CD14-positive monocyte (primary cell): Measurements from ENCODE around the gene NDUFS1. TPM values are rescaled to one million over a fixed set of nuclear protein-coding genes. Genes with fewer than 3 reads are reported as not detected.
A peak's percentile ranks its signal among the peaks of the same experiment; 100 is the strongest.

ENCODE experiments used
- DNase-seq, 3 donors: peaks; one replicate each; pipeline ENCODE4 v3.0.0-alpha.2; 2011 to 2022
- H2AFZ ChIP-seq: 2 replicates; pipeline ENCODE4 v1.6.0; 2012; ENCODE audit warnings: mild to moderate bottlenecking, low read depth, low read length, inconsistent platforms; ENCODE audit not compliant: insufficient read depth, poor library complexity, severe bottlenecking
- H3K27ac ChIP-seq, 2 donors: 1 replicate in 1 of 2; 2 replicates in 1 of 2; pipeline ENCODE4 v1.5.1; 2012 to 2013; ENCODE audit warnings: low read length in 2 of 2, control low read depth in 1 of 2, inconsistent platforms in 1 of 2, low read depth in 1 of 2, mild to moderate bottlenecking in 1 of 2
- H3K27me3 ChIP-seq, 2 donors: one replicate each; pipeline versions ENCODE4 v1.6.0 to v1.6.1; 2011 to 2013; ENCODE audit warnings: low read length in 2 of 2; ENCODE audit not compliant: control insufficient read depth in 2 of 2, insufficient read depth in 2 of 2
- H3K36me3 ChIP-seq, 2 donors: replicated peaks in 1 of 2; 1 replicate in 1 of 2; 2 replicates in 1 of 2; pipeline versions ENCODE4 v1.5.1 to v1.6.1; 2012 to 2013; ENCODE audit warnings: low read length in 2 of 2, control low read depth in 1 of 2, inconsistent platforms in 1 of 2, mild to moderate bottlenecking in 1 of 2; ENCODE audit not compliant: insufficient read depth in 2 of 2, control insufficient read depth in 1 of 2
- H3K4me1 ChIP-seq, 2 donors: 1 replicate in 1 of 2; 2 replicates in 1 of 2; pipeline versions ENCODE4 v1.5.1 to v1.6.1; 2012 to 2013; ENCODE audit warnings: low read length in 2 of 2, control low read depth in 1 of 2, inconsistent platforms in 1 of 2, mild to moderate bottlenecking in 1 of 2, moderate library complexity in 1 of 2; ENCODE audit not compliant: insufficient read depth in 2 of 2, control insufficient read depth in 1 of 2
- H3K4me2 ChIP-seq: replicated peaks from 2 replicates; pipeline ENCODE3; 2012; ENCODE audit warnings: low read length, moderate library complexity, mild to moderate bottlenecking; ENCODE audit not compliant: poor library complexity, severe bottlenecking; ENCODE audit errors: extremely low read depth
- H3K4me3 ChIP-seq, 3 experiments: fragments of 200-600 bp in 1 of 3; sonication (generic) in 1 of 3; replicated peaks in 1 of 3; 1 replicate in 2 of 3; 2 replicates in 1 of 3; pipeline ENCODE4 v1.5.1; 2011 to 2013; ENCODE audit warnings: low read length in 3 of 3, mild to moderate bottlenecking in 3 of 3, control low read depth in 2 of 3, low read depth in 2 of 3, inconsistent platforms in 1 of 3, moderate library complexity in 1 of 3
- H3K79me2 ChIP-seq: 2 replicates; pipeline ENCODE4 v1.6.0; 2012; ENCODE audit warnings: mild to moderate bottlenecking, control low read depth, inconsistent platforms, low read length, moderate library complexity; ENCODE audit not compliant: insufficient read depth
- H3K9ac ChIP-seq: 2 replicates; pipeline ENCODE4 v1.6.0; 2017; ENCODE audit warnings: low read length, mild to moderate bottlenecking; ENCODE audit not compliant: insufficient read depth, poor library complexity, severe bottlenecking
- H3K9me3 ChIP-seq, 2 donors: replicated peaks in 1 of 2; 1 replicate in 1 of 2; 2 replicates in 1 of 2; pipeline versions ENCODE4 v1.5.1 to v1.6.1; 2012 to 2013; ENCODE audit warnings: low read length in 2 of 2, control low read depth in 1 of 2; ENCODE audit not compliant: control insufficient read depth in 1 of 2, insufficient read depth in 1 of 2
- H4K20me1 ChIP-seq: 2 replicates; pipeline ENCODE4 v1.6.0; 2012; ENCODE audit warnings: mild to moderate bottlenecking, low read length, control low read depth, moderate library complexity; ENCODE audit not compliant: insufficient read depth
- H3K27ac Mint-ChIP-seq, 7 donors: one replicate each; pipeline ENCODE4 v1.8.0; 2020; ENCODE audit warnings: mild to moderate bottlenecking in 7 of 7, mixed read lengths in 7 of 7, moderate library complexity in 6 of 7, inconsistent platforms in 2 of 7
- H3K27me3 Mint-ChIP-seq, 3 donors: one replicate each; pipeline ENCODE4 v1.8.0; 2021 to 2022; ENCODE audit warnings: low read depth in 3 of 3, mild to moderate bottlenecking in 3 of 3, mixed read lengths in 3 of 3, moderate library complexity in 3 of 3, inconsistent platforms in 1 of 3
- H3K36me3 Mint-ChIP-seq, 2 donors: one replicate each; pipeline ENCODE4 v1.8.0; 2020; ENCODE audit warnings: mixed read lengths in 2 of 2, inconsistent platforms in 1 of 2, mild to moderate bottlenecking in 1 of 2
- H3K4me1 Mint-ChIP-seq: one replicate; pipeline ENCODE4 v1.8.0; 2020; ENCODE audit warnings: mild to moderate bottlenecking, mixed read lengths
- H3K4me3 Mint-ChIP-seq, 2 donors: one replicate each; pipeline ENCODE4 v1.8.0; 2020; ENCODE audit warnings: mild to moderate bottlenecking in 2 of 2, mixed read lengths in 2 of 2, moderate library complexity in 1 of 2
- H3K9me3 Mint-ChIP-seq, 7 donors: one replicate each; pipeline ENCODE4 v1.8.0; 2020 to 2022; ENCODE audit warnings: mixed read lengths in 7 of 7, mild to moderate bottlenecking in 6 of 7, moderate library complexity in 6 of 7, inconsistent platforms in 2 of 7
- CTCF ChIP-seq: fragments of 200-600 bp; IDR thresholded peaks from one replicate; pipeline ENCODE4 v1.8.0; 2022; ENCODE audit warnings: antibody characterized with exemption, mild to moderate bottlenecking
- WGBS: methylation state at CpG from one replicate; pipeline ENCODE4 v1.1.5; 2013; ENCODE audit warnings: missing lambda C conversion rate; ENCODE audit not compliant: insufficient coverage; 5-methylcytosine and 5-hydroxymethylcytosine counted together
- intact Hi-C, 2 donors: fragments of 100-400 bp; cut with micrococcal nuclease; formaldehyde crosslinking; loops; one replicate each; pipeline versions ENCODE4 v1.15.0 to v1.15.1; 2023
- polyA plus RNA-seq, 3 donors: library from polyadenylated mRNA; depleted of rRNA in 1 of 3; unstranded in 2 of 3; stranded (reverse) in 1 of 3; fragments of 300-500 nt in 2 of 3; fragments of >200 nt in 1 of 3; fragmentation: Illumina TruSeq in 2 of 3; gene quantifications; 1 replicate in 2 of 3; 2 replicates in 1 of 3; pipeline ENCODE4 v1.2.3, GENCODE V29; 2012 to 2021

The NDUFS1 gene
- polyA plus RNA-seq, 3 donors = 22.8 to 43.9 (median 37.9) TPM

GRCh38 chr2:206202446-206202845 is 43.2 kb upstream of the NDUFS1 start:
- H3K9me3 Mint-ChIP-seq = peaks cover 0 to 11% (median 2%) of the 10 kb centered on the region in 7 donors
- Histone ChIP-seq H3K27ac (no peak overlapping the region), H3K4me3 (no peak overlapping the region), H2AFZ (no peak overlapping the region), H3K36me3 (no peaks in the 10 kb centered on the region), H3K9me3 (no peaks in the 10 kb centered on the region), H3K27me3 (no peaks in the 10 kb centered on the region), H3K79me2 (no peaks in the 10 kb centered on the region), H4K20me1 (no peaks in the 10 kb centered on the region), H3K9ac (no peak overlapping the region), H3K4me2 (no peak overlapping the region), H3K4me1 (no peaks in the 10 kb centered on the region)
- no peak for DNase-seq
- H3K36me3 Mint-ChIP-seq = no peaks in the 10 kb centered on the region
- intact Hi-C loops = no loop called here
- no peak overlapping the region for H3K4me3 Mint-ChIP-seq
- no peaks in the 10 kb centered on the region for H3K4me1 Mint-ChIP-seq
- TF ChIP-seq CTCF = no peak
- WGBS = 80% methylated on average over 5 of the region's 16 CpGs
- H3K27me3 Mint-ChIP-seq = peaks cover 5 to 17% (median 9%) of the 10 kb centered on the region in 3 donors
- peak overlapping the region in 1 of 7 donors; percentile 33 for H3K27ac Mint-ChIP-seq

- Histone ChIP-seq H3K4me2 (no peak overlapping the region), H3K9me3 (no peaks in the 10 kb centered on the region), H3K27ac (no peak overlapping the region), H3K4me3 (no peak overlapping the region), H3K27me3 (no peaks in the 10 kb centered on the region), H3K79me2 (no peaks in the 10 kb centered on the region), H3K36me3 (no peaks in the 10 kb centered on the region), H3K9ac (no peak overlapping the region), H2AFZ (no peak overlapping the region), H3K4me1 (no peaks in the 10 kb centered on the region), H4K20me1 (no peaks in the 10 kb centered on the region)
- TF ChIP-seq CTCF = no peak
- peaks cover 9 to 12% (median 11%) of the 10 kb centered on the region in 3 donors for H3K27me3 Mint-ChIP-seq
- H3K9me3 Mint-ChIP-seq = peaks cover 0 to 11% (median 2%) of the 10 kb centered on the region in 7 donors
- H3K27ac Mint-ChIP-seq = no peak overlapping the region
- H3K4me1 Mint-ChIP-seq = no peaks in the 10 kb centered on the region
- H3K36me3 Mint-ChIP-seq = no peaks in the 10 kb centered on the region
- no peak for DNase-seq
- intact Hi-C loops = no loop called here
- WGBS = 71% methylated on average over 1 of the region's 5 CpGs
- no peak overlapping the region for H3K4me3 Mint-ChIP-seq
Measured at GRCh38 chr2:206201075-206201848, 42.0 kb upstream of the NDUFS1 start.
